Mesenchymal stem cell (in vitro differentiated cells and primary cell): ENCODE results near the gene BMPER.
A peak's percentile ranks its signal among the peaks of the same experiment; 100 is the strongest.

Experiments
- DNase-seq: peaks from one replicate; pipeline ENCODE4 v3.0.0-alpha.2; 2013
- H2AFZ ChIP-seq: one replicate; pipeline ENCODE4 v1.6.1; 2013; ENCODE audit warnings: low read depth, mild to moderate bottlenecking, control low read depth, inconsistent platforms, low read length, moderate library complexity
- H2AK5ac ChIP-seq: 2 replicates; pipeline ENCODE4 v1.6.1; 2013; ENCODE audit warnings: low read length, moderate library complexity, mild to moderate bottlenecking, inconsistent platforms; ENCODE audit not compliant: severe bottlenecking
- H2BK120ac ChIP-seq: one replicate; pipeline ENCODE4 v1.6.1; 2013; ENCODE audit warnings: low read depth, mild to moderate bottlenecking, inconsistent platforms, low read length, moderate library complexity
- H2BK12ac ChIP-seq, 2 experiments: one replicate each; pipeline ENCODE4 v1.6.1; 2013; ENCODE audit warnings: inconsistent platforms in 2 of 2, low read length in 2 of 2, mild to moderate bottlenecking in 2 of 2, moderate library complexity in 2 of 2, control low read depth in 1 of 2
- H2BK15ac ChIP-seq: one replicate; pipeline ENCODE4 v1.6.1; 2013; ENCODE audit warnings: mild to moderate bottlenecking, low read depth, inconsistent platforms; ENCODE audit not compliant: poor library complexity, severe bottlenecking
- H2BK5ac ChIP-seq: 2 replicates; pipeline ENCODE4 v1.6.1; 2013; ENCODE audit warnings: low read depth, mild to moderate bottlenecking, low read length, control low read depth, inconsistent platforms; ENCODE audit not compliant: poor library complexity, severe bottlenecking
- H3K14ac ChIP-seq, 2 experiments: one replicate each; pipeline ENCODE4 v1.6.1; 2013; ENCODE audit warnings: inconsistent platforms in 2 of 2, low read length in 2 of 2, control low read depth in 1 of 2, mild to moderate bottlenecking in 1 of 2, moderate library complexity in 1 of 2
- H3K18ac ChIP-seq, 2 experiments: one replicate each; pipeline ENCODE4 v1.6.1; 2013; ENCODE audit warnings: inconsistent platforms in 2 of 2, low read length in 2 of 2, control low read depth in 1 of 2, low read depth in 1 of 2, mild to moderate bottlenecking in 1 of 2
- H3K23ac ChIP-seq, 2 experiments: one replicate each; pipeline ENCODE4 v1.6.1; 2013; ENCODE audit warnings: inconsistent platforms in 2 of 2, low read length in 2 of 2, mild to moderate bottlenecking in 2 of 2, moderate library complexity in 2 of 2, control low read depth in 1 of 2
- H3K27ac ChIP-seq: 2 replicates; pipeline ENCODE4 v1.5.1; 2013; ENCODE audit warnings: mild to moderate bottlenecking, moderate library complexity, low read length, control low read depth, inconsistent platforms; ENCODE audit not compliant: poor library complexity, severe bottlenecking
- H3K27me3 ChIP-seq, 2 experiments: 2 replicates each; pipeline versions ENCODE4 v1.6.1 to v1.7.0; 2013; ENCODE audit warnings: low read length in 2 of 2, mild to moderate bottlenecking in 2 of 2, moderate library complexity in 2 of 2, control low read depth in 1 of 2, inconsistent platforms in 1 of 2; ENCODE audit not compliant: control insufficient read depth in 1 of 2, insufficient read depth in 1 of 2
- H3K36me3 ChIP-seq, 2 experiments: 2 replicates each; pipeline versions ENCODE4 v1.6.1 to v1.7.0; 2013; ENCODE audit warnings: low read length in 2 of 2, control low read depth in 1 of 2, inconsistent platforms in 1 of 2, low read depth in 1 of 2, mild to moderate bottlenecking in 1 of 2; ENCODE audit not compliant: insufficient read depth in 2 of 2, control insufficient read depth in 1 of 2
- H3K4ac ChIP-seq, 2 experiments: one replicate each; pipeline ENCODE4 v1.6.1; 2013; ENCODE audit warnings: inconsistent platforms in 2 of 2, low read length in 2 of 2, mild to moderate bottlenecking in 2 of 2, moderate library complexity in 2 of 2, control low read depth in 1 of 2, low read depth in 1 of 2
- H3K4me1 ChIP-seq: 2 replicates; pipeline ENCODE4 v1.6.1; 2013; ENCODE audit warnings: low read depth, low read length, control low read depth; ENCODE audit not compliant: control insufficient read depth, insufficient read depth
- H3K4me2 ChIP-seq: 2 replicates; pipeline ENCODE4 v1.6.1; 2013; ENCODE audit warnings: low read length, mild to moderate bottlenecking, inconsistent platforms; ENCODE audit not compliant: poor library complexity, severe bottlenecking
- H3K4me3 ChIP-seq, 2 experiments: 2 replicates each; pipeline versions ENCODE4 v1.5.1 to v1.7.0; 2013; ENCODE audit warnings: low read length in 2 of 2, mild to moderate bottlenecking in 2 of 2, control low read depth in 1 of 2, low read depth in 1 of 2; ENCODE audit not compliant: insufficient read depth in 1 of 2
- H3K79me1 ChIP-seq: replicated peaks from 2 replicates; pipeline ENCODE4 v1.6.1; 2013; ENCODE audit warnings: mild to moderate bottlenecking, control low read depth, low read length, inconsistent platforms; ENCODE audit not compliant: poor library complexity, severe bottlenecking
- H3K9ac ChIP-seq: 2 replicates; pipeline ENCODE4 v1.7.0; 2013; ENCODE audit warnings: mild to moderate bottlenecking, low read length, moderate library complexity
- H3K9me3 ChIP-seq: 2 replicates; pipeline ENCODE4 v1.7.0; 2013; ENCODE audit warnings: mild to moderate bottlenecking, low read length; ENCODE audit not compliant: control insufficient read depth
- H4K8ac ChIP-seq: one replicate; pipeline ENCODE4 v1.6.1; 2013; ENCODE audit warnings: inconsistent platforms, mild to moderate bottlenecking, low read length, moderate library complexity
- H4K91ac ChIP-seq: one replicate; pipeline ENCODE4 v1.6.1; 2013; ENCODE audit warnings: mild to moderate bottlenecking, low read length, inconsistent platforms
- whole genome bisulfite sequencing: methylation state at CpG from one replicate; pipeline ENCODE4 v1.1.7; 2013; ENCODE audit warnings: mixed read lengths; 5-methylcytosine and 5-hydroxymethylcytosine counted together

The BMPER gene

GRCh38 chr7:33892945-33893344 lies 12.4 kb upstream of the BMPER start:
- Histone ChIP-seq H3K4ac (no peak overlapping the region), H4K8ac (no peak overlapping the region), H3K14ac (no peak overlapping the region), H4K91ac (no peak overlapping the region), H2BK5ac (no peak overlapping the region), H2BK15ac (no peak overlapping the region), H2BK12ac (no peak overlapping the region), H3K9ac (no peak overlapping the region), H3K36me3 (no peaks in the 10 kb centered on the region), H3K4me2 (no peak overlapping the region), H3K27ac (no peak overlapping the region), H3K27me3 (peaks cover 0 to 8% of the 10 kb centered on the region in 2 experiments), H2AK5ac (no peak overlapping the region), H3K18ac (no peak overlapping the region), H2AFZ (no peak overlapping the region), H3K4me1 (peaks cover 1% of the 10 kb centered on the region), H3K4me3 (no peak overlapping the region), H3K23ac (no peak overlapping the region), H2BK120ac (no peak overlapping the region), H3K79me1 (no peaks in the 10 kb centered on the region), H3K9me3 (no peaks in the 10 kb centered on the region)
- DNase-seq: no peak
- WGBS: 97% methylated on average over 4 of the region's 4 CpGs

GRCh38 chr7:33893377-33893776 lies 12.0 kb upstream of the BMPER start:
- no peak for DNase-seq
- peaks cover 1% of the 10 kb centered on the region for H3K4me1 ChIP-seq
- no peak overlapping the region for H3K18ac ChIP-seq
- H3K4me2 ChIP-seq: no peak overlapping the region
- H3K14ac ChIP-seq: no peak overlapping the region
- peaks cover 0 to 8% of the 10 kb centered on the region in 2 experiments for H3K27me3 ChIP-seq
- no peak overlapping the region for H3K27ac ChIP-seq
- no peak overlapping the region for H2BK15ac ChIP-seq
- WGBS: 86% methylated on average over 3 of the region's 4 CpGs
- H3K4ac ChIP-seq: no peak overlapping the region
- H2AK5ac ChIP-seq: no peak overlapping the region
- H3K9ac ChIP-seq: no peak overlapping the region
- H3K79me1 ChIP-seq: no peaks in the 10 kb centered on the region
- H4K91ac ChIP-seq: no peak overlapping the region
- no peak overlapping the region for H2BK12ac ChIP-seq
- H2BK5ac ChIP-seq: no peak overlapping the region
- no peak overlapping the region for H3K4me3 ChIP-seq
- H3K9me3 ChIP-seq: no peaks in the 10 kb centered on the region
- no peak overlapping the region for H2AFZ ChIP-seq
- H3K36me3 ChIP-seq: no peaks in the 10 kb centered on the region
- H3K23ac ChIP-seq: no peak overlapping the region
- H2BK120ac ChIP-seq: no peak overlapping the region
- no peak overlapping the region for H4K8ac ChIP-seq

DNA sequence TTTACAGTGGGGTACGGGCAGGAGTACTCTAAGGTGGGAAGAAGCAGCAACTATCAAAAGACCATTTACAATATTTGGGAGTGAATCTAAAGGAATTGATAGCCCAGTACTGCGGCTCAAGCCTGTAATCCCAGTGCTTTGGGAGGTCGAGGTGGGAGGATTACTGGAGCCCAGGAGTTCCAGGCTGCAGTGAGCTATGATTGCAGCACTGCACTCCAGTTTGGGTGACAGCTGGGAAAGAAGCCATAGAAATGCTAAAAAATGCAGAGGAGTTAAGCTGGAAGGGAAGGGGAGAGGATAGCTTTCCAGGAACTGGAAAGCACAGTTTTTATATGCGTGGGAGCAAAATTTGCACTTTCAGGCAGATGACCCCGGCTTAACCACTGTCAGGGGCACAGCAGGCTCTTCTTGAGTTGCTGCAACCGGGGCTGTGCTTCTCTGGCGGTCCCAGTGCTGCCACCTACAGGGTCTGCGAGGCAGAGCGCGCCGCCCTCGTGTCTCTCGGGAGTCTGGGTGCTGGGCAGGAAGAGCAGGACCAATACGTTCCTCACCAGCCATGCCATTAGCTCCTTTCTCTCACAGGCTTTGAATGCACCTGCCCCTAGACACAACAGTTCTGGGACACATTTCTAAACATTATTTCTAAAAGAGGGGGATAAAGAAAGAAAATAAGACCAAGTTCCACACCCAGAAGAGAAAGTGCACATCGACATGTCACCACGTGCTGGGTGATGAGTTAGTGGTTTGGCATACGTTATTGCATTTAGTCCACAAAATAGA lies 10.1 kb upstream of the BMPER start:
- no peak overlapping the region for H3K14ac ChIP-seq
- peaks cover 0 to 8% of the 10 kb centered on the region in 2 experiments for H3K27me3 ChIP-seq
- no peak overlapping the region for H3K23ac ChIP-seq
- no peak overlapping the region for H3K27ac ChIP-seq
- no peak overlapping the region for H2AK5ac ChIP-seq
- no peak overlapping the region for H4K91ac ChIP-seq
- peaks cover 1% of the 10 kb centered on the region for H3K4me1 ChIP-seq
- peak overlapping the region in 1 of 2 experiments; percentile 45 for H3K4me3 ChIP-seq
- H3K9me3 ChIP-seq: no peaks in the 10 kb centered on the region
- H2BK120ac ChIP-seq: no peak overlapping the region
- H3K4ac ChIP-seq: no peak overlapping the region
- H3K4me2 ChIP-seq: no peak overlapping the region
- H4K8ac ChIP-seq: no peak overlapping the region
- H3K79me1 ChIP-seq: no peaks in the 10 kb centered on the region
- no peak overlapping the region for H2BK5ac ChIP-seq
- peak; percentile 77 for DNase-seq
- H3K9ac ChIP-seq: no peak overlapping the region
- no peak overlapping the region for H2BK12ac ChIP-seq
- no peak overlapping the region for H3K18ac ChIP-seq
- H2BK15ac ChIP-seq: no peak overlapping the region
- WGBS: 29% methylated on average over 9 of the region's 17 CpGs
- no peaks in the 10 kb centered on the region for H3K36me3 ChIP-seq
- no peak overlapping the region for H2AFZ ChIP-seq

DNA sequence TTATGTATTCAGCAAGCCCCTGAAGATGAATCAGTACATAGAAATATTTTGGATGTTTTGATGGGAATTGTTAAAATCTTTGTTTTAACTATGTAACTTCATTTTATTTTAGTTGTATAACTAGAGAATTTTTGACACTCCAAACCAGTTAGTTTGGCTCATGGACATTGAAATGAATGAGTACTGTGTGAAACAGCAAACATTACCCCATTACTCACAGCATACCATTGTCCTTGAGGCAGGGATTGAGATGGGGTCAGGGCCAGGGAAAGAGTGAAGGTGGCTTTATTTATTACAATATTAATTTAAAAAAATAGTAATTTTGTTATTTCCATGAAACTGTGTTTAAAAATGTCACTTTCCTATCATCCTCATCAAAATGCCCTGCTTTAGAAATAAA lies 4.8 kb upstream of the BMPER start:
- H3K27me3 ChIP-seq: peaks cover 0 to 4% of the 10 kb centered on the region in 2 experiments
- H3K79me1 ChIP-seq: no peaks in the 10 kb centered on the region
- no peak overlapping the region for H3K27ac ChIP-seq
- no peaks in the 10 kb centered on the region for H3K36me3 ChIP-seq
- H3K18ac ChIP-seq: no peak overlapping the region
- no peak overlapping the region for H2BK5ac ChIP-seq
- H2AFZ ChIP-seq: no peak overlapping the region
- H3K4ac ChIP-seq: no peak overlapping the region
- H3K14ac ChIP-seq: no peak overlapping the region
- no peaks in the 10 kb centered on the region for H3K9me3 ChIP-seq
- H3K4me2 ChIP-seq: no peak overlapping the region
- H2BK120ac ChIP-seq: no peak overlapping the region
- H3K4me1 ChIP-seq: peaks cover 9% of the 10 kb centered on the region
- no peak overlapping the region for H2BK12ac ChIP-seq
- DNase-seq: no peak
- no peak overlapping the region for H4K8ac ChIP-seq
- no peak overlapping the region for H3K4me3 ChIP-seq
- no peak overlapping the region for H3K9ac ChIP-seq
- H2BK15ac ChIP-seq: no peak overlapping the region
- no peak overlapping the region for H2AK5ac ChIP-seq
- no peak overlapping the region for H3K23ac ChIP-seq
- no peak overlapping the region for H4K91ac ChIP-seq
